Subcutaneous abdominal adipose tissue (tissue), 5 donors: ENCODE data around the gene ALCAM.

Experiments used
- H3K27ac ChIP-seq: one replicate; pipeline ENCODE4 v1.7.0; 2013; ENCODE audit warnings: low read depth, mild to moderate bottlenecking, inconsistent platforms, low read length, moderate library complexity
- H3K27me3 ChIP-seq, 5 donors: one replicate each; pipeline ENCODE4 v1.7.0; 2013; ENCODE audit warnings: low read length in 5 of 5, inconsistent platforms in 1 of 5; ENCODE audit not compliant: control insufficient read depth in 5 of 5, insufficient read depth in 4 of 5
- H3K36me3 ChIP-seq, 5 donors: one replicate each; pipeline ENCODE4 v1.7.0; 2013; ENCODE audit warnings: low read length in 5 of 5; ENCODE audit not compliant: control insufficient read depth in 5 of 5, insufficient read depth in 5 of 5
- H3K4me1 ChIP-seq, 5 donors: one replicate each; pipeline ENCODE4 v1.7.0; 2013; ENCODE audit warnings: low read length in 5 of 5, mild to moderate bottlenecking in 3 of 5, moderate library complexity in 1 of 5; ENCODE audit not compliant: control insufficient read depth in 5 of 5, insufficient read depth in 5 of 5
- H3K4me3 ChIP-seq, 5 donors: one replicate each; pipeline ENCODE4 v1.7.0; 2013; ENCODE audit warnings: low read length in 5 of 5, low read depth in 1 of 5
- H3K9ac ChIP-seq, 5 donors: one replicate each; pipeline ENCODE4 v1.7.0; 2013; ENCODE audit warnings: low read length in 5 of 5, mild to moderate bottlenecking in 4 of 5, moderate library complexity in 3 of 5
- H3K9me3 ChIP-seq, 5 donors: one replicate each; pipeline ENCODE4 v1.7.0; 2013; ENCODE audit warnings: low read length in 5 of 5; ENCODE audit not compliant: control insufficient read depth in 5 of 5
- donor health status: healthy.
- donor health status: healthy.
- donor health status: healthy.
- donor health status: healthy.
- donor health status: healthy.

ALCAM gene

GRCh38 chr3:105559856-105560255, 193.1 kb downstream of the ALCAM start:
- Histone ChIP-seq H3K9ac (no peak overlapping the region), H3K4me1 (no peaks in the 10 kb centered on the region), H3K36me3 (no peaks in the 10 kb centered on the region), H3K27ac (no peak overlapping the region), H3K9me3 (no peaks in the 10 kb centered on the region), H3K27me3 (no peaks in the 10 kb centered on the region), H3K4me3 (no peak overlapping the region)

GRCh38 chr3:105561876-105562275, 195.2 kb downstream of the ALCAM start:
- Histone ChIP-seq H3K4me1 (no peaks in the 10 kb centered on the region), H3K9ac (no peak overlapping the region), H3K9me3 (no peaks in the 10 kb centered on the region)

GRCh38 chr3:105564546-105565288, 198.0 kb downstream of the ALCAM start:
- Histone ChIP-seq H3K4me3 (no peak overlapping the region), H3K36me3 (no peaks in the 10 kb centered on the region), H3K27ac (no peak overlapping the region), H3K9ac (no peak overlapping the region), H3K9me3 (no peaks in the 10 kb centered on the region), H3K4me1 (no peaks in the 10 kb centered on the region), H3K27me3 (no peaks in the 10 kb centered on the region)

More at GRCh38 chr3:105561876-105562275, 195.2 kb downstream of the ALCAM start:
- Histone ChIP-seq H3K4me3 (no peak overlapping the region), H3K27me3 (no peaks in the 10 kb centered on the region), H3K27ac (no peak overlapping the region), H3K36me3 (no peaks in the 10 kb centered on the region)

GRCh38 chr3:105571005-105571404, 204.3 kb downstream of the ALCAM start:
- no peaks in the 10 kb centered on the region for H3K9me3 ChIP-seq
- no peak overlapping the region for H3K27ac ChIP-seq
- no peak overlapping the region for H3K4me3 ChIP-seq
- no peaks in the 10 kb centered on the region for H3K27me3 ChIP-seq
- no peaks in the 10 kb centered on the region for H3K4me1 ChIP-seq
- H3K9ac ChIP-seq: no peak overlapping the region
- H3K36me3 ChIP-seq: no peaks in the 10 kb centered on the region

GRCh38 chr3:105572501-105572900, 205.8 kb downstream of the ALCAM start:
- Histone ChIP-seq H3K4me3 (no peak overlapping the region), H3K36me3 (no peaks in the 10 kb centered on the region), H3K9me3 (no peaks in the 10 kb centered on the region), H3K9ac (no peak overlapping the region), H3K27ac (no peak overlapping the region), H3K4me1 (no peaks in the 10 kb centered on the region), H3K27me3 (no peaks in the 10 kb centered on the region)

GRCh38 chr3:105579439-105579838, 212.7 kb downstream of the ALCAM start:
- Histone ChIP-seq H3K9me3 (peaks cover 0 to 6% (median 3%) of the 10 kb centered on the region in 5 donors), H3K27me3 (no peaks in the 10 kb centered on the region), H3K4me3 (no peak overlapping the region), H3K27ac (no peak overlapping the region), H3K4me1 (no peaks in the 10 kb centered on the region), H3K36me3 (no peaks in the 10 kb centered on the region), H3K9ac (no peak overlapping the region)

- Histone ChIP-seq H3K9ac (no peak overlapping the region), H3K4me3 (no peak overlapping the region), H3K4me1 (no peaks in the 10 kb centered on the region), H3K27me3 (no peaks in the 10 kb centered on the region), H3K36me3 (no peaks in the 10 kb centered on the region), H3K9me3 (peaks cover 0 to 7% (median 3%) of the 10 kb centered on the region in 5 donors), H3K27ac (no peak overlapping the region)
These were observed 213.7 kb downstream of the ALCAM start for GRCh38 chr3:105580296-105580965.

- Histone ChIP-seq H3K36me3 (no peaks in the 10 kb centered on the region), H3K27ac (no peak overlapping the region), H3K4me1 (no peaks in the 10 kb centered on the region), H3K4me3 (no peak overlapping the region), H3K27me3 (no peaks in the 10 kb centered on the region), H3K9ac (no peak overlapping the region), H3K9me3 (peaks cover 0 to 7% (median 3%) of the 10 kb centered on the region in 5 donors)
These were observed 215.3 kb downstream of the ALCAM start for GRCh38 chr3:105582015-105582414.

GRCh38 chr3:105584003-105584790, 217.5 kb downstream of the ALCAM start:
- Histone ChIP-seq H3K36me3 (no peaks in the 10 kb centered on the region), H3K4me3 (no peak overlapping the region), H3K27me3 (no peaks in the 10 kb centered on the region), H3K4me1 (no peaks in the 10 kb centered on the region), H3K9me3 (peaks cover 0 to 7% (median 3%) of the 10 kb centered on the region in 5 donors), H3K9ac (no peak overlapping the region), H3K27ac (no peak overlapping the region)

GRCh38 chr3:105593315-105593714, 226.6 kb downstream of the ALCAM start:
- no peak overlapping the region for H3K4me3 ChIP-seq
- no peaks in the 10 kb centered on the region for H3K36me3 ChIP-seq
- no peak overlapping the region for H3K27ac ChIP-seq
- no peaks in the 10 kb centered on the region for H3K9me3 ChIP-seq
- H3K9ac ChIP-seq: no peak overlapping the region
- no peaks in the 10 kb centered on the region for H3K4me1 ChIP-seq
- no peaks in the 10 kb centered on the region for H3K27me3 ChIP-seq
